ENCODE data around the gene VPS9D1.

VPS9D1 gene

DNA sequence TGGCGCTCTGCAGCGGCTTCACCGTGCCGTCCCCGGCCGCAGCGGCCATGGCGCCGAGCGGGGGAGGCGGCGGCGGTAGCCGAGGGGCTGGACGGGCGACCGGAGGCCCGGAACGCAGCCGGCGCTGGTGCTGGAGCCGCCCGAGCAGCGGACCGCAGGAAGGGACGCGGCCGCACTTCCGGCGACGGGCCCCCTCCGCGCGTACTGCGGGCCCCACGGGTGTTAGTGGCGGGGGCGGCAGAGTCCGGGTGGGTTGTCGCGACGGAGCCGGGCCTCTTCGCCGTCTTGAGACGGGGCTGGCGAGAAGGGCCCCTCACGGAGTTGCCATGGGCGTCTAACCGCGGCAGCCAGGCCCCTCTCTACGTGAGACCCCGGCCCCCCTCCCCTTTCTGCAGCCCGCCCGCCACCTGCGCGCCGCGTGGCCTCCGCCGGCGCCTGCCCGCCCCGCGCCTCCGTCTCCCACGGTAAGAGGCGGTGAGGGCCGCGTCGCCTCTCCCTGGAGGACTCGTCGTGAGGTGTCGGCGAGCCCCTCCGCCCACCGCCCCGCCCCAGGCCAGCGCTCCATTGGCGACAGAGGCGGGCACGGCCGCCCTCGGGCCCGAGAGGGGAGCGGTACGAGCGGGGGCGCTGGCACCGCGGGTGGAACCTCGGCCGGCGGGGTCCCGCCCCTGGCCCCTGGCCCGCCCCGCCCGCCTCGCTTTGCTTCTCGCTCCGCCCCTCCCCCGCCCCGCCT lies at the start of gene VPS9D1, which contains the start of gene ZNF276:
VPS9D1 (minus strand) TSS at position 86 of the 733 bp plus-strand sequence; CDS start at position 49, 37 bp downstream.
ZNF276 (plus strand) TSS at position 725 of the 733 bp plus-strand sequence. CDS start 104 bp downstream, outside the sequence.
- peak; percentile 83 for DNase-seq

DNA sequence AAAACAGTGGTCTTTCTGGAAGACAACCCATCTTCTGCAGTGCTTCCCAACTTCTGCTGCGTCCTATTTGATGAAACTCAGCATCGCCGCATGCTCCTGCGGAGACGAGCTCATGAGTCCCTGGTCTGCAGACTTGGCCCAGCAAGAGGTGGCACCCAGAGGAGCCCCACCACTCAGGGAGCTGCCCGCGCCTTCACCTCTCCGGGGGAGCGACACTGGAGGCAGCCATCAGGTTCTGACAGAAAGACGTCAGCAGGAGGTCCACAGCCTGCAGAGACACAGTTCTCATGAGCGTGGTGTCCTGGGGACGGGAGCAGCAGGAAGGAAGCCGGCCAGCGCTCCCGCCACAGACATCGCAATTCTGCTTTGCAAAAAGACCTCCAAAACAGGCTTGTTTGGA lies 49.7 kb upstream of the VPS9D1 start:
- no peak for DNase-seq

DNA sequence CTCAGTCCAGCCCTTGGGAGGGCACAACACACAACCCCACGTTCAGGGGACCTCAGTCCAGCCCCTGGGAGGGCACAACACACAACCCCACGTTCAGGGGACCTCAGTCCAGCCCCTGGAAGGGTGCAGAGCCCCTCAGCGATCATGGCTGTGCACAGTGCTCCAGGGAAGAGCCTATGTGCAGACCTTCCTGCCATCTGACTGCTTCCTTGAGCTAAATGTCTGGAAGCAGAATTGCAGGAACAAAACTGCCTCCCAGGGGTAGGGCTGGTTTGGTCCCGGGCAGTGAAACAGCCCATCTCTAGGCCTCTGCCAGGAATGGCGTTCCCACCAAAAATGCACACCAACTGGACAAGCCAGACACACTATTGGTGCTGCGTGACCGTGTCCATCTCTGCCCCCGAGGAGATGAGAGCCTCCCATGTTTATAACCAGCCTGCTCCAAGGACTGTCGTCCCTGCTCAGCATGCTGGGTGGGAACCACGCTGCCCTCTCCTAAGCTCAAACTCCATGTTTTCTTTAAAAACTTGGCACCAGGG lies 44.7 kb upstream of the VPS9D1 start:
- DNase-seq = no peak

- DNase-seq = no peak
These were observed 44.1 kb upstream of the VPS9D1 start for GRCh38 chr16:89764711-89765201.

DNA sequence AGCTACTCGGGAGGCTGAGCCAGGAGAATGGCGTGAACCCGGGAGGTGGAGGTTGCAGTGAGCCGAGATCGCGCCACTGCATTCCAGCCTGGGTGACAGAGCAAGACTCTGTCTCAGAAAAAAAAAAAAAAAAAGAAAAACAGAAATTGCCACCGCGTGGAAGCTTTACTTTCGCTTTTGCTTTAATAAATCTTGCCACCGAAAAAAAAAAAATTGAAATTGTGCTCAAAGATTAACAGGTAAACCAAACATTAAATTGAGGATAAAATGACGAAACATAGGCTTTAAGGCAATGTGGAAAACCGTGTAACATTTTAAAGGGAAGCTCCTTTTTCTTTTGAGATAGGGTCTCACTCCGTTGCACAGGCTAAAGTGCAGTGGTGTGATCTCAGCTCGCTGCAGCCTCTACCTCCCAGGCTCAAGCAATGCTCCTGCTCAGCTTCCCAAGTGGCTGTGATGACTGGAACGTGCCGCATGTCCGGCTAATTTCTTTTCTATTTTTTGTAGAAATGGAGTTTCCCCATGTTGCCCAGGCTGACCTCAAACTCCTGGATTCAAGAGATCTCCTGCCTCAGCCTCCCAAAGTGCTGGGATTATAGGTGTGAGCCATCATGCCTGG lies 40.7 kb upstream of the VPS9D1 start:
- DNase-seq = no peak

DNA sequence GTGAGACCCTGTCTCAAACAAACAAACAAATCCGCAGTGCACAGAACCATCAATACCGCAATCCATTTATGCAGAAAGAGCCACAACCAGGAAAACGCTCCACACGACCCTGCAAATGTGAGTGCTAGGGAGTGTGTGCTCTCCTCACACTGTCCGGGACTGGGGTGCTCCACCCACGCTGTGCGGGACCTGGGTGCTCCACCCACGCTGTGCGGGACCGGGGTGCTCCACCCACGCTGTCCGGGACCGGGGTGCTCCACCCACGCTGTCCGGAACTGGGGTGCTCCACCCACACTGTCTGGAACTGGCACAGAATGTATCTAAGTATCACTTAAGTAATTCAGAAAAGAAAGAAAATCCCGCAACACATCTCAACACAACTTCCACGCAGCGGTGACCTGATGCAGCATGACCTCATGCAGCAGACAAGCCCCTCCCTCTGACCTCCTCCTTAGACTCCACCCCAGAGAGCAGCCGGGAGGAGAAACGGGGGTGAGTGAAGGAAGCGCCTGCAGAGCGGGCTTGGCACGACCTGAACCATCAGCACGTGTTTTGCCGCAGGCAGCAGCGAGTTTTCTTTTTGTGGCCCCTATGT lies 39.1 kb upstream of the VPS9D1 start:
- DNase-seq = no peak

- DNase-seq = no peak
These were observed 28.9 kb upstream of the VPS9D1 start for GRCh38 chr16:89749637-89750036.

DNA sequence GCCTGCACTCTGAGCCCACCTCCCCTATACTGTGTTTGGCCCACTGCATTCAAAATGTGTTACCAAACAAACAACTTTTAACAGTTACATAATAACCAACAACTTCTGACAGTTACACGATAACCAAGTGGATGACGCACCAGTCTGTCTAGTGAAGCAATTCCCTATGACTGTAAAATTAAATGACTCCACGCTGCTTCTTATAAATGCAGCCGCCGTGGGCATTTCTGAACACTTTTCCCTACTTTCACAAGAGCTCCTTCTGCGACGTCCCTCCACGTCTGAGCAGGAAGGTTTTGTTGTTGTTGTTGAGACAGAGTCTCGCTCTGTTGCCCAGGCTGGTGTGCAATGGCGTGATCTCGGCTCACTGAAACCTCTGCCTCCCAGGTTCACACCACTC lies 28.2 kb upstream of the VPS9D1 start:
- DNase-seq = no peak

DNA sequence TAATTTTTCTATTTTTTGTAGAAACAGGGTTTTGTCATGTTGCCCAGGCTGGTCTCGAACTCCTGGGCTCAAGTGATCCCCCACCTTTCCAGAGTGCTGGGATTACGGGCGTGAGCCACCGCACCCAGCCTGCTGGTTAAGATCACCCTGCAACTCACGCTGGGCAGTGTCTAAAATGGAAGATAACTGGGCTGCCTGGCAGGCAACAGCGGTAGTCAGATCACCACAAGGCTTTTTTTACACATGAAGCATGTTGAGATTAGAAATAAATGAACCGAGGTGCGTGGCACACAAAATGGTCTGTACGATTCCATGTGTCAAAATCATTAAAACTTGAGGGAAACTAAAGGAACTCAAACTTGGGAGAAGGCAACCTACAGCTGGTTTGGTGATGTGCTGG lies 27.4 kb upstream of the VPS9D1 start:
- no peak for DNase-seq

DNA sequence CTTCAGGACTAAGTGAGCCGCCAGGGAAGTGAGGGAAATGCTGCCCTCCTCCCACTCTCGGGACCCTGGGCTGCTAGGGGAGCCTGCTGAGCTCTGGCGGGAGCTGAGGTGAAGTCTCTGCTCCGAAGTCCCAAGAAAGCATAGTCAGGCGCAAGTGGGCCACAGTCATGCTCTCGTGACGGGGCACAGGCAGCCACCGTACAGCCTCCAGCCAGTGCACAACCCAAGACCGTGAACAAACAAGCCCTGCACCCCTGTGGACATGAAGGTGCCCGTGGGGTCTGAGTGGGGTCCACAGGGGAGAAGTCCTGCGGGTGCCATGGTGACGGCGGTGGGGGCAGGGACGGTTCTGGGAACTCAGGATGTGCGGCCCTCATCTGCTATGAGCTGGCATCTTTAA lies 25.3 kb upstream of the VPS9D1 start:
- no peak for DNase-seq

- DNase-seq = no peak
These were observed 24.1 kb upstream of the VPS9D1 start for GRCh38 chr16:89744813-89745212.

- DNase-seq = no peak
These were observed 22.2 kb upstream of the VPS9D1 start for GRCh38 chr16:89742948-89743347.

- no peak for DNase-seq
These were observed 20.8 kb upstream of the VPS9D1 start for GRCh38 chr16:89741342-89742014.

DNA sequence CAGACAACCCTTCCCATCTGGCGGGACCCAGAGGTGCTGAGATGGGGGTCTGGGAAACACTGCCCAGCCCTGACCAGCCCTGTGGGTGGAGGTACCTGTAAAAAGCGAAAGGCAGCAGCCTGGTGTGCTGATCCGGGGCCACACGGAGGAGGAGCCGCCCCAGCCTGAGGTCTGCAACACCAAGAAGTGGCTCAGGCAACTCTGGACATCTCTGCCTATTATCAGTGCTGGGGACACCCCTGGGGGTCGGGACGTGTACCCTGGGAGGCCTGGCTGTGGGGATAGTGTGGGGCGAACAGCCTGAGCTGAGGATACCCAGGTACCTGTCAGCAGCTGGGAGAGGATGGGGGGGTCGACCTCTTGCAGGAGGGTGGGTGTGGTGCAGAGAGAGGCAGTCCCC lies 18.7 kb upstream of the VPS9D1 start:
- DNase-seq = no peak

- DNase-seq = no peak
These were observed 18.0 kb upstream of the VPS9D1 start for GRCh38 chr16:89738538-89739317.

- no peak for DNase-seq
These were observed 17.3 kb upstream of the VPS9D1 start for GRCh38 chr16:89738072-89738377.

DNA sequence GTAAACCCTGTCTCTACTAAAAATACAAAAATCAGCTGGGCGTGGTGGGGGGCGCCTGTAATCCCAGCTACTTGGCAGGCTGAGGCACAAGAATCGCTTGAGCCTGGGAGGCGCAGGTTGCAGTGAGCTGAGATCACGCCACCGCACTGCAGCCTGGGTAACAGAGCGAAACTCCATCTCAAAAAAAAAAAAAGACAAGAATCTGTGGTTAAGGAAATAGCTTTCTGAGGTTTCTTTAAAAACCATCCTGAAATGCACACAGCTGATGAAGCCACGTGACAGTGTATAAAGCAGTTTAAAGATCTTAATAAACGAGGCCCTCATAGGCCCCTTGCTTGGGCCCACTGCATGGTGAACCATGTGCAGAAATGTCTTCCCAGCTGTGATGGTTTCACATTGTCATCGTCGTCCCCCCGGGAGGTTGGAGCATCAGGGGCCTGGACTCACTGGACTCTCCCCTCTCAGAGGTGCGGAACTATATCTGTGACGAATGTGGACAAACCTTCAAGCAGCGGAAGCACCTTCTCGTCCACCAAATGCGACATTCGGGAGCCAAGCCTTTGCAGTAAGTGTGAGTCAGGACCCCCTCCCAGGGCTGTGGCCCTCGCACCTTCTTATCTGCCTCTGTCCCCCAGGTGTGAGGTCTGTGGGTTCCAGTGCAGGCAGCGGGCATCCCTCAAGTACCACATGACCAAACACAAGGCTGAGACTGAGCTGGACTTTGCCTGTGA lies 16.8 kb upstream of the VPS9D1 start:
- no peak for DNase-seq

GRCh38 chr16:89736554-89736953 lies 15.9 kb upstream of the VPS9D1 start:
- no peak for DNase-seq

GRCh38 chr16:89733792-89734191 lies 13.1 kb upstream of the VPS9D1 start:
- no peak for DNase-seq

DNA sequence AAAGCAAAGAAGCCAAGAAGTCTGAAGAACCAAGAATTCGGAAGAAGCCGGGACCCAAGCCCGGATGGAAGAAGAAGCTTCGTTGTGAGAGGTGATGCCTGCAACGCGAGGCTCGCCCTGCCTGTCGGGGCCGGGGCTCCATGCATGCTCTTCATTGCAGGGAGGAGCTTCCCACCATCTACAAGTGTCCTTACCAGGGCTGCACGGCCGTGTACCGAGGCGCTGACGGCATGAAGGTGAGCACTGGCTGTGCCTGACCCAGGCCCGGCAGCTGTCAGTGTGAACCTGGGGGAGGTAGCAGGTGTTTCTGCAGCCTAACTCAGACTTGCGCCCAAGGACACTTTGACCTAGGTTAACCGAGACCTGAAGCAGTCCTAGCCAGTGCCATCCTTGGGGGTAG lies 12.6 kb upstream of the VPS9D1 start:
- no peak for DNase-seq

DNA sequence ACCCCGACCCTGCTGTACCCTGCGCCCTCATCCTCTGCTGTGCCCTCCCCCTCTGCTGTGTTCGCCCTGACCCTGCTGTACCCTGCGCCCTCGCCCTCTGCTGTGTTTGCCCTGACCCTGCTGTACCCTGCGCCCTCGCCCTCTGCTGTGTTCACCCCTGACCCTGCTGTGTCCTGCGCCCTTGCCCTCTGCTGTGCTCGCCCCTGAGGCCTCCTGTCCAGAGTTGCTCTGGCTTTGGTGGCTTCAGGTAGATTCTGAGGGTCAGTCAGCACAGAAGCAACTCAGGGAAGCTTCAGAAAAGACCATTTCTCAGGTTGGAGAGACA lies 12.2 kb upstream of the VPS9D1 start:
- DNase-seq = no peak
